Smooth muscle cell (in vitro differentiated cells): ENCODE measurements around the gene ADCY2. TPM values are rescaled to one million over a fixed set of nuclear protein-coding genes. Genes with fewer than 3 reads are reported as not detected.

Experiments used
- DNase-seq: peaks from one replicate; lab custom pipeline; 2025; ENCODE audit not compliant: unreplicated experiment; lab: John Stamatoyannopoulos, UW
- H2AFZ ChIP-seq: fragments of 200-600 bp; sonication (generic); 2 replicates; pipeline ENCODE4 v1.6.0; 2016; ENCODE audit warnings: antibody characterized with exemption, low read depth, mild to moderate bottlenecking
- H3F3A ChIP-seq: fragments of 200-600 bp; sonication (generic); 2 replicates; pipeline ENCODE4 v1.6.0; 2017; ENCODE audit warnings: antibody characterized with exemption, low read depth
- H3K27ac ChIP-seq: fragments of 200-600 bp; sonication (generic); 2 replicates; pipeline ENCODE4 v1.5.1; 2016; ENCODE audit warnings: low read depth, mild to moderate bottlenecking
- H3K27me3 ChIP-seq: fragments of 200-600 bp; sonication (generic); 2 replicates; pipeline ENCODE4 v1.6.1; 2016; ENCODE audit warnings: low read depth, mild to moderate bottlenecking
- H3K36me3 ChIP-seq: fragments of 200-600 bp; sonication (generic); 2 replicates; pipeline ENCODE4 v1.5.1; 2016; ENCODE audit warnings: low read depth
- H3K4me1 ChIP-seq: fragments of 200-600 bp; sonication (generic); 2 replicates; pipeline ENCODE4 v1.5.1; 2016; ENCODE audit warnings: low read depth
- H3K4me2 ChIP-seq: fragments of 200-600 bp; sonication (generic); 2 replicates; pipeline ENCODE4 v1.6.0; 2016; ENCODE audit warnings: mild to moderate bottlenecking
- H3K4me3 ChIP-seq: fragments of 200-600 bp; sonication (generic); 2 replicates; pipeline ENCODE4 v1.5.1; 2016; ENCODE audit warnings: mild to moderate bottlenecking
- H3K79me2 ChIP-seq: fragments of 200-600 bp; sonication (generic); 2 replicates; pipeline ENCODE4 v1.6.0; 2016; ENCODE audit warnings: low read depth, mild to moderate bottlenecking
- H3K9ac ChIP-seq: fragments of 200-600 bp; sonication (generic); 2 replicates; pipeline ENCODE4 v1.6.0; 2016; ENCODE audit warnings: low read depth
- H3K9me3 ChIP-seq: fragments of 200-600 bp; sonication (generic); replicated peaks from 2 replicates; pipeline ENCODE4 v1.5.1; 2016; ENCODE audit warnings: low read depth
- H4K20me1 ChIP-seq: fragments of 200-600 bp; sonication (generic); 2 replicates; pipeline ENCODE4 v1.6.0; 2016; ENCODE audit warnings: low read depth
- WGBS: methylation state at CpG from one replicate; pipeline ENCODE4 v1.1.7; 2016; ENCODE audit warnings: low lambda C conversion rate; 5-methylcytosine and 5-hydroxymethylcytosine counted together
- polyA plus RNA-seq: library from polyadenylated mRNA; unstranded; fragments of >200 nt; fragmentation: Nextera tagmentation; extraction: Ambion mirVana; gene quantifications from 2 replicates; pipeline ENCODE4 v1.2.1, GENCODE V29; 2016
- total RNA-seq: library from RNA; depleted of rRNA; stranded (reverse); fragments of >200 nt; gene quantifications from 2 replicates; pipeline ENCODE4 v1.2.3, GENCODE V29; 2014
- TF ChIP-seq, protein P1 (sequence below): fragments of 200-600 bp; sonication (generic); IDR thresholded peaks from 2 replicates; pipeline ENCODE4 v1.5.1; 2017; ENCODE audit warnings: borderline replicate concordance, mild to moderate bottlenecking, antibody characterized with exemption; ENCODE audit not compliant: insufficient read depth, poor library complexity, severe bottlenecking

ADCY2 gene
- total and polyA plus RNA-seq, 2 experiments from 2014 or later: 2.8 to 8.0 TPM

DNA sequence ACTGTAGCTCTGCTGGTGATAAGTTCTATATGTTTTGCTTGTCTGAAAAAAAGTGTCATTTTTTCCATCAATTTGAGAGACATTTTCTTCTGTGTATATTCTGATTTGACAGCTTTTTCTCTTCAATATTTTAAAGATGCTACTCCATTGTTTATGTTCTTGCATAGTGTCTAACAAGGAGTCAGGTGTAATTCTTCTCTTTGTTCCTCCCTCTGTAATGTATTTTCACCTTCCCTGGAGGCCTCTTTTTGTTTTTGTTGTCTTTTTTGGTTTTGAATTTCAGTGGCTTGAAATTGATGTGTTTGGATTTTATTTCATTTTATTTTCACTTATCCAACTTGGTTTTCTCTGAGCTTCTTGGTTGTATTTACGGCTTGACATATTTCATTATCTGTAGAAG lies 75.8 kb downstream of the ADCY2 start:
- Histone ChIP-seq H3K36me3 (no peaks in the 10 kb centered on the region), H3K27me3 (no peaks in the 10 kb centered on the region), H3K4me1 (no peaks in the 10 kb centered on the region), H3K9me3 (no peaks in the 10 kb centered on the region), H2AFZ (no peak overlapping the region), H4K20me1 (no peaks in the 10 kb centered on the region), H3K79me2 (no peaks in the 10 kb centered on the region), H3K9ac (no peak overlapping the region), H3K27ac (no peak overlapping the region), H3K4me3 (no peak overlapping the region), H3F3A (no peaks in the 10 kb centered on the region), H3K4me2 (no peak overlapping the region)
- DNase-seq: no peak
- WGBS: 97% methylated on average over 1 of the region's 1 CpG
- TF ChIP-seq, protein P1, sequence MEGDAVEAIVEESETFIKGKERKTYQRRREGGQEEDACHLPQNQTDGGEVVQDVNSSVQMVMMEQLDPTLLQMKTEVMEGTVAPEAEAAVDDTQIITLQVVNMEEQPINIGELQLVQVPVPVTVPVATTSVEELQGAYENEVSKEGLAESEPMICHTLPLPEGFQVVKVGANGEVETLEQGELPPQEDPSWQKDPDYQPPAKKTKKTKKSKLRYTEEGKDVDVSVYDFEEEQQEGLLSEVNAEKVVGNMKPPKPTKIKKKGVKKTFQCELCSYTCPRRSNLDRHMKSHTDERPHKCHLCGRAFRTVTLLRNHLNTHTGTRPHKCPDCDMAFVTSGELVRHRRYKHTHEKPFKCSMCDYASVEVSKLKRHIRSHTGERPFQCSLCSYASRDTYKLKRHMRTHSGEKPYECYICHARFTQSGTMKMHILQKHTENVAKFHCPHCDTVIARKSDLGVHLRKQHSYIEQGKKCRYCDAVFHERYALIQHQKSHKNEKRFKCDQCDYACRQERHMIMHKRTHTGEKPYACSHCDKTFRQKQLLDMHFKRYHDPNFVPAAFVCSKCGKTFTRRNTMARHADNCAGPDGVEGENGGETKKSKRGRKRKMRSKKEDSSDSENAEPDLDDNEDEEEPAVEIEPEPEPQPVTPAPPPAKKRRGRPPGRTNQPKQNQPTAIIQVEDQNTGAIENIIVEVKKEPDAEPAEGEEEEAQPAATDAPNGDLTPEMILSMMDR: no peak

GRCh38 chr5:7473115-7473514 lies 77.2 kb downstream of the ADCY2 start:
- no peak for DNase-seq
- TF ChIP-seq, protein P1: no peak
- Histone ChIP-seq H4K20me1 (no peaks in the 10 kb centered on the region), H3K27me3 (no peaks in the 10 kb centered on the region), H3K4me1 (no peaks in the 10 kb centered on the region), H3K4me2 (no peak overlapping the region), H3K4me3 (no peak overlapping the region), H3K36me3 (no peaks in the 10 kb centered on the region), H3K9ac (no peak overlapping the region), H3K27ac (no peak overlapping the region), H2AFZ (no peak overlapping the region), H3K79me2 (no peaks in the 10 kb centered on the region), H3K9me3 (no peaks in the 10 kb centered on the region), H3F3A (no peaks in the 10 kb centered on the region)
- 93% methylated on average over 2 of the region's 2 CpGs for WGBS

DNA sequence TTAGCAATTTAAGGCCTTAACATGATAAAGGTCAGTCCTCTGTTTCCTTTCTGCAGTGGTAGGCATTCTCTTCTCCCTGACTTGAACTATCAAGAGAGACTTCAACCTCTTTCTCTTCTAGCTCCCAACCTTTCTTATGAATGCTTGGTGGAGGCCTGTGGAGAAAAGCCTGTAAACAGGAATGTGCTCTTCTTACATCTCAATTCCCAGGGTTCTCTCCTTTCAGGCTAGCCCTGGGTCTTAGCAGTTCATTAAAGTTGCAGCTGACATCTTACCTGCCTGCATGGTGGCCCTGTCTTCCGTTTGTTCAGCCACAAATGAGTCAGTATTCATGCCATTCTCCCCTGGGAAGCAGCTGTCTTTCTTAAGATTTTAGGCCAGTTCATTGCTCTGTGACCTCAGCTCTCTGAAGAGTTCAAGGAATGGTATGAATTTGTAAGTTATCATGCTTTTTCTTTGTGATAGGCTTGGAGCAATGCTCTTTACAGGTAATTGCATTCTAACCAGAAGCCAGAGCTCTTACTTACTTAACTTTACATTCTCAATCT lies 77.8 kb downstream of the ADCY2 start:
- H3K27ac ChIP-seq: no peak overlapping the region
- H3K27me3 ChIP-seq: no peaks in the 10 kb centered on the region
- H3K9me3 ChIP-seq: no peaks in the 10 kb centered on the region
- DNase-seq: no peak
- no peaks in the 10 kb centered on the region for H3K36me3 ChIP-seq
- no peak overlapping the region for H2AFZ ChIP-seq
- no peaks in the 10 kb centered on the region for H4K20me1 ChIP-seq
- H3K79me2 ChIP-seq: no peaks in the 10 kb centered on the region
- TF ChIP-seq, protein P1: no peak
- H3K9ac ChIP-seq: no peak overlapping the region
- H3F3A ChIP-seq: no peaks in the 10 kb centered on the region
- H3K4me2 ChIP-seq: no peak overlapping the region
- H3K4me1 ChIP-seq: no peaks in the 10 kb centered on the region
- 59% methylated on average over 1 of the region's 1 CpG for WGBS
- no peak overlapping the region for H3K4me3 ChIP-seq

DNA sequence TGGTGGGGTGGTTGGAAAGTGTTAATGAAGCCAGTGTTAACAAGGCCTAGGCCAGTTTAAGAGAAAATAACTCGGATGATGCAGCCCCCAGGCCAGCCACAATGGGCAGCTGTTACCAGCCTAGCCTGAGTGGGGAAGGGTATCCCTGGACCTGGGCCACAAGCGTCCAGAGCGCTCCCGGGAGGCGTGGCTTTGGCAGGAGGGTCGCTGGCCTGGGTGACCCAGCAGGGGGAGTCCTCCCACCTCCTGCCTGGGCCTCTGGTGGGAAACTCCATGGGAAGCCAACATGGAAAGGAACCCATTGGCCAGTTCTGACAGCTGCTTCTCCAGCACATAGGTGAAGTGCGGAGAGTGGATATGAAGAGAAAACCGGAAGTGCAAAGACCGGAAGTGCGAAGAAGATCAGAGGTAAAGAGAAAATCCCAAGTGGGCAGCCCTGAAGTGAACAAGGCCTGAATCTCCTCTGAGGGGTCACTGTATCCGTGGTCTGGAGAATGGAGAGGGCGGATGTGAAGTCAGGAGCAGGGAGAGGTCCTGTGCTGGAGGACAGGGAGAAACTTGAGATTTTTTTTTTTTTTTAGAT lies 79.0 kb downstream of the ADCY2 start:
- H3K27me3 ChIP-seq: no peaks in the 10 kb centered on the region
- H3K79me2 ChIP-seq: no peaks in the 10 kb centered on the region
- H2AFZ ChIP-seq: no peak overlapping the region
- no peak overlapping the region for H3K9ac ChIP-seq
- H3K4me1 ChIP-seq: no peaks in the 10 kb centered on the region
- no peaks in the 10 kb centered on the region for H3K36me3 ChIP-seq
- TF ChIP-seq, protein P1: no peak
- no peak overlapping the region for H3K27ac ChIP-seq
- WGBS: 92% methylated on average over 12 of the region's 12 CpGs
- no peaks in the 10 kb centered on the region for H3K9me3 ChIP-seq
- H3K4me2 ChIP-seq: no peak overlapping the region
- no peaks in the 10 kb centered on the region for H4K20me1 ChIP-seq
- H3K4me3 ChIP-seq: no peak overlapping the region
- DNase-seq: no peak
- H3F3A ChIP-seq: no peaks in the 10 kb centered on the region
